Measurements from ENCODE around the gene ATF5. TPM values are rescaled to one million over a fixed set of nuclear protein-coding genes. Genes with fewer than 3 reads are reported as not detected.
"Not testable (repeated sequence)": the region's sequence is repeated elsewhere in the genome, so short reads cannot be mapped to it uniquely, and the experiment has no call there.

Gene ATF5
- total and polyA plus RNA-seq, 2 of the 8 experiments (the other 6 are each of a cell fraction or from before 2014, with no cell fraction given), result 6.2 to 13.1 TPM

DNA sequence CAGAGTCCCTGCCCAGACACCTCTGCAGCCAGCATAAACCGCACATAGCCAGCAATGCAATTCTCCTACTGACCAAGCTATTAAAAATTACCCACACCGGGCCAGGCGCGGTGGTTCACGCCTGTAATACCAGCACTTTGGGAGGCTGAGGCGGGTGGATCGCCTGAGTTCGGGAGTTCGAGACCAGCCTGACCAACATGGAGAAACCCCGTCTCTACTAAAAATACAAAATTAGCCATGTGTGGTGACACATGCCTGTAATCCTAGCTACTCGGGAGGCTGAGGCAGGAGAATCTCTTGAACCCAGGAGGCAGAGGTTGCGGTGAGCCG lies 4.2 kb upstream of the ATF5 start:
- Histone ChIP-seq H3K4me1 (replicated peaks in 1 of 4; ENCODE audit: control insufficient read depth in 3 of 4, insufficient read depth in 4 of 4, low read length in 3 of 4) (peaks cover 0 to 19% (median 4%) of the 10 kb centered on the region in 4 experiments; a peak in 5 of 7 replicates), H4K20me1 (replicated peaks in 1 of 2; ENCODE audit: control insufficient read depth in 1 of 2, insufficient read depth in 2 of 2, low read length in 2 of 2) (peaks cover 37 to 50% of the 10 kb centered on the region in 2 experiments), H3K36me3 (ENCODE audit: control insufficient read depth in 2 of 4, insufficient read depth in 4 of 4, low read length in 3 of 4) (peaks cover 19 to 48% (median 34%) of the 10 kb centered on the region in 4 experiments), H3K79me2 (ENCODE audit: control insufficient read depth in 1 of 2, insufficient read depth in 2 of 2, low read length in 2 of 2) (peaks cover 24 to 90% of the 10 kb centered on the region in 2 experiments), H2BK5ac (ENCODE audit: low read depth, low read length) (peak overlapping the region; percentile 40; the same call in 1 of the 2 replicates), H3K79me1 (ENCODE audit: low read depth, low read length) (peaks cover 22% of the 10 kb centered on the region)
- not testable (repeated sequence) for H3K4ac ChIP-seq (replicated peaks; ENCODE audit: insufficient read length, low read depth, low read length); H3K9ac ChIP-seq (replicated peaks in 1 of 4; ENCODE audit: extremely low read depth in 1 of 4, low read depth in 3 of 4, low read length in 3 of 4); H3K27ac ChIP-seq (ENCODE audit: low read depth, low read length); H3K14ac ChIP-seq (ENCODE audit: insufficient read length); H3K56ac ChIP-seq (replicated peaks; ENCODE audit: insufficient read length, low read depth, low read length); H3K18ac ChIP-seq (ENCODE audit: extremely low read depth, low read length); H2AK5ac ChIP-seq (ENCODE audit: low read depth, low read length); H3K9me3 ChIP-seq (ENCODE audit: insufficient read depth in 2 of 2, low read depth in 1 of 2, low read length in 1 of 2); H2AFZ ChIP-seq (ENCODE audit: low read length); H2BK20ac ChIP-seq (ENCODE audit: low read length); H4K5ac ChIP-seq (ENCODE audit: insufficient read length, low read depth, low read length); H4K8ac ChIP-seq (ENCODE audit: extremely low read depth, insufficient read depth, low read length); H3K4me2 ChIP-seq (ENCODE audit: insufficient read depth in 1 of 2, low read depth in 2 of 2, low read length in 2 of 2); FAIRE-seq; H3K27me3 ChIP-seq (replicated peaks in 1 of 4; ENCODE audit: control insufficient read depth in 3 of 4, extremely low read depth in 1 of 4, insufficient read depth in 3 of 4, low read length in 3 of 4); H3K4me3 ChIP-seq (ENCODE audit: extremely low read depth in 1 of 4, insufficient read depth in 2 of 4, low read depth in 3 of 4, low read length in 4 of 4); H4K91ac ChIP-seq (replicated peaks; ENCODE audit: insufficient read length, low read length); H3K23me2 ChIP-seq (ENCODE audit: low read depth, low read length); H3K23ac ChIP-seq (ENCODE audit: insufficient read length); H2BK15ac ChIP-seq (ENCODE audit: low read length); H2BK12ac ChIP-seq (ENCODE audit: low read depth, low read length); H2BK120ac ChIP-seq (replicated peaks; ENCODE audit: low read depth, low read length); DNase-seq (ENCODE audit: low read depth in 1 of 2, low spot score in 2 of 2)
- POLR2A ChIA-PET (ENCODE audit: partially characterized antibody), result interaction anchor here (0.6 to 15.1 kb wide), 9 partner anchors 9 to 912 kb away, joined by 3 to 373 read pairs (median 4); partner anchors contain the start of genes AKT1S1 and IL4I1
- 94% methylated on average over 13 of the region's 13 CpGs; no CpG with 5 or more reads in 1 of the 2 experiments for WGBS, 2 experiments (ENCODE audit: extremely low coverage in 1 of 2, insufficient coverage in 1 of 2, insufficient read length in 1 of 2, insufficient replicate concordance in 2 of 2, low coverage in 1 of 2, low lambda C conversion rate in 2 of 2, missing lambda C conversion rate in 1 of 2)
- CTCF ChIA-PET (ENCODE audit: partially characterized antibody), result interaction anchor here (0.9 kb wide), 1 partner anchor 13 kb away, joined by 3 read pairs; no protein-coding TSS in a partner anchor

Data from H1 (cell line).